WTC11 (cell line): ENCODE data around the gene RAB6A. TPM values are rescaled to one million over a fixed set of nuclear protein-coding genes. Genes with fewer than 3 reads are reported as not detected.

Experiments used
- AFF4 ChIP-seq: sonication (generic); formaldehyde crosslinking; IDR thresholded peaks from 2 replicates; pipeline ENCODE4 v1.8.1; 2023; ENCODE audit warnings: mild to moderate bottlenecking, missing genetic modification reagents, borderline replicate concordance
- AR ChIP-seq: fragments of 250-450 bp; sonication (Bioruptor Pico); IDR thresholded peaks from 2 replicates; pipeline ENCODE4 v1.9.0; 2021; ENCODE audit warnings: mild to moderate bottlenecking
- ATF1 ChIP-seq: sonication (generic); formaldehyde crosslinking; IDR thresholded peaks from 2 replicates; pipeline ENCODE4 v1.8.1; 2023; ENCODE audit warnings: mild to moderate bottlenecking, moderate library complexity, missing genetic modification reagents
- ATF3 ChIP-seq: sonication (generic); formaldehyde crosslinking; conservative IDR thresholded peaks from 2 replicates; pipeline ENCODE4 v1.8.1; 2022; ENCODE audit warnings: mild to moderate bottlenecking, missing genetic modification reagents
- CREM ChIP-seq: sonication (generic); formaldehyde crosslinking; IDR thresholded peaks from 2 replicates; pipeline ENCODE4 v1.8.1; 2022; ENCODE audit warnings: mild to moderate bottlenecking, missing genetic modification reagents, moderate library complexity
- ERG ChIP-seq: fragments of 250-450 bp; sonication (Bioruptor Pico); IDR thresholded peaks from 2 replicates; pipeline ENCODE4 v1.8.0; 2021; ENCODE audit warnings: mild to moderate bottlenecking
- GTF2I ChIP-seq: fragments of 250-450 bp; sonication (Bioruptor Pico); conservative IDR thresholded peaks from 2 replicates; pipeline ENCODE4 v1.4.0; 2021; ENCODE audit warnings: mild to moderate bottlenecking
- HMGXB4 ChIP-seq: sonication (generic); formaldehyde crosslinking; IDR thresholded peaks from 2 replicates; pipeline ENCODE4 v1.8.1; 2023; ENCODE audit warnings: mild to moderate bottlenecking, moderate library complexity, missing genetic modification reagents
- JAZF1 ChIP-seq: fragments of 250-450 bp; sonication (Bioruptor Pico); IDR thresholded peaks from 2 replicates; pipeline ENCODE4 v1.9.0; 2021; ENCODE audit warnings: moderate library complexity, mild to moderate bottlenecking, inconsistent platforms
- RELA ChIP-seq: sonication (generic); formaldehyde crosslinking; IDR thresholded peaks from 2 replicates; pipeline ENCODE4 v1.8.1; 2022; ENCODE audit warnings: missing genetic modification reagents, mild to moderate bottlenecking, borderline replicate concordance
- SP1 ChIP-seq: sonication (generic); formaldehyde crosslinking; conservative IDR thresholded peaks from 2 replicates; pipeline ENCODE4 v1.8.1; 2022; ENCODE audit warnings: missing genetic modification reagents
- STAT6 ChIP-seq: sonication (generic); formaldehyde crosslinking; conservative IDR thresholded peaks from 2 replicates; pipeline ENCODE4 v1.8.1; 2023; ENCODE audit warnings: mild to moderate bottlenecking, low read depth, missing genetic modification reagents, moderate library complexity
- TEAD4 ChIP-seq: sonication (generic); formaldehyde crosslinking; IDR thresholded peaks from 2 replicates; pipeline ENCODE4 v1.8.0; 2022; ENCODE audit warnings: mild to moderate bottlenecking, missing genetic modification reagents
- USF1 ChIP-seq: sonication (generic); formaldehyde crosslinking; IDR thresholded peaks from 2 replicates; pipeline ENCODE4 v1.8.0; 2022; ENCODE audit warnings: mild to moderate bottlenecking, missing genetic modification reagents
- USF2 ChIP-seq: sonication (generic); formaldehyde crosslinking; IDR thresholded peaks from 2 replicates; pipeline ENCODE4 v1.8.1; 2023; ENCODE audit warnings: mild to moderate bottlenecking, missing genetic modification reagents, moderate library complexity
- ZNF219 ChIP-seq: sonication (generic); formaldehyde crosslinking; IDR thresholded peaks from 2 replicates; pipeline ENCODE4 v1.8.0; 2023; ENCODE audit warnings: missing genetic modification reagents, mild to moderate bottlenecking, borderline replicate concordance
- ZNF423 ChIP-seq: fragments of 250-450 bp; sonication (Bioruptor Pico); IDR thresholded peaks from 2 replicates; pipeline ENCODE4 v2.1.2; 2022; ENCODE audit warnings: mild to moderate bottlenecking, moderate library complexity
- ZNF512 ChIP-seq: sonication (generic); formaldehyde crosslinking; IDR thresholded peaks from 2 replicates; pipeline ENCODE4 v1.8.1; 2022; ENCODE audit warnings: missing genetic modification reagents, borderline replicate concordance
- total RNA-seq: library from RNA; stranded (reverse); gene quantifications from 3 replicates; pipeline ENCODE4 v1.2.3, GENCODE V29; 2021

Gene RAB6A
- total RNA-seq, 1 experiment from 2014 or later, result 107 TPM

GRCh38 chr11:73661035-73661628, 99.7 kb downstream of the RAB6A start (continued):
- no peak for TF ChIP-seq AR
- TF ChIP-seq AFF4 (CRISPR knock-in tag), result peak; percentile 76; the same call in 1 of the 2 replicates
- peak; percentile 74 for TF ChIP-seq USF1
- peak; percentile 55; the same call in 1 of the 2 replicates for TF ChIP-seq SP1 (CRISPR knock-in tag)
- no peak for TF ChIP-seq ZNF423 (CRISPR knock-in tag)
- no peak for TF ChIP-seq ZNF512 (CRISPR knock-in tag)
- peak; percentile 83 for TF ChIP-seq USF2 (CRISPR knock-in tag)
- TF ChIP-seq HMGXB4 (CRISPR knock-in tag), result peak; percentile 91; the same call in 1 of the 2 replicates
- TF ChIP-seq ZNF219 (CRISPR knock-in tag), result no peak
- TF ChIP-seq RELA (CRISPR knock-in tag), result no peak
- TF ChIP-seq ATF3 (CRISPR knock-in tag), result no peak
- TF ChIP-seq TEAD4 (CRISPR knock-in tag), result 0 out of 2 replicates have a peak, but pooled peaks have one; percentile 65
- no peak for TF ChIP-seq JAZF1 (CRISPR knock-in tag)
- peak; percentile 71; the same call in 1 of the 2 replicates for TF ChIP-seq CREM
- no peak for TF ChIP-seq GTF2I (CRISPR knock-in tag)
- no peak for TF ChIP-seq ERG (CRISPR knock-in tag)
- no peak; the same call in 1 of the 2 replicates for TF ChIP-seq ATF1 (CRISPR knock-in tag)
- TF ChIP-seq STAT6 (CRISPR knock-in tag), result no peak
